ENCODE measurements around the gene POLD3.
"Not testable (repeated sequence)": the region's sequence is repeated elsewhere in the genome, so short reads cannot be mapped to it uniquely, and the experiment has no call there.

The POLD3 gene

GRCh38 chr11:74581954-74582547 is 10.3 kb upstream of the POLD3 start:
- no peak for DNase-seq (ENCODE audit: low read depth in 1 of 2, low spot score in 1 of 2)

- no peak for DNase-seq (ENCODE audit: low read depth in 1 of 2, low spot score in 1 of 2)
These were observed 9.3 kb upstream of the POLD3 start for GRCh38 chr11:74583024-74583624.

GRCh38 chr11:74590492-74590891 is 1.9 kb upstream of the POLD3 start:
- DNase-seq (ENCODE audit: low read depth in 1 of 2, low spot score in 1 of 2) = not testable (repeated sequence)

- no peak for DNase-seq (ENCODE audit: low read depth in 1 of 2, low spot score in 1 of 2)
These were observed 330 bp upstream of the POLD3 start for GRCh38 chr11:74592063-74592440.

- no peak for DNase-seq (ENCODE audit: low read depth in 1 of 2, low spot score in 1 of 2)
These were observed 1.1 kb downstream of the POLD3 start for GRCh38 chr11:74593463-74593862.

- DNase-seq (ENCODE audit: low read depth in 1 of 2, low spot score in 1 of 2) = no peak
These were observed 10.5 kb downstream of the POLD3 start for GRCh38 chr11:74602637-74603556.

DNA sequence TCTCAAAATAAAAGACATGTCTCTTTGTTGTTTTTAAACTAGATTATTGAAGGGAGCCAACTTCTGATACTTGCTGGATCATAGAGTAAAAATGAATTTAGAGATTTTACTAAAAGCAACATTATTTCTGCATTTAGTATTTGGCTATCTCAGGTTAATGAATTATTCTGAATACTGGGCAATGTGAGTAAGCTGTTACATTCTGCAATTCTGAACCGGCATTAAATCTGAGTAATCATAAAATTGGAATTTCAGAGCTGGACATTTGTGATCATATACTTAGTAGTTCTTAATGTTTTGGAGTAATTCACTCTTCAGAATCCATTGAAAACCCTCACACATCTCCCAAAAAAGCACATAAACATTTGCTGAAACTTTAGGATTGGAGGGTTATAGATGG is 11.5 kb downstream of the POLD3 start:
- DNase-seq (ENCODE audit: low read depth in 1 of 2, low spot score in 1 of 2) = no peak

DNA sequence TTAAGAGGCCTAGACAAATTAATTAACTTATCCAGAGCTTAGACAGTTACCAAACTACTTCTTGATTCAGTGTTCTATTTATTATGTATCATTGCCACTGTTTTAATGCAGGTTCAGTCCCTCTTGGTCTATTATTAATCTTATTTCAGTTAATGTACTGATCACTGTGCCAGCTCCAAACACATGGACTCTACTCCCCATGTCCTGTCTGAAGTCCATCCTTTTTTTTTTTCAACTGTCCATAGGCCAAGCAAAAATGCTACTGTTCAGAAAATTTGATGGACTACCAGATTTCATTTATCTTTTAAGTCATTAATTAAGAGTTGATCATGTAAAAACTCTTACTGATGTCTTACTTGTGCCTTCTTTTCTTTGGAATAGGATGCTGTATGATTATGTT is 11.9 kb downstream of the POLD3 start:
- no peak for DNase-seq (ENCODE audit: low read depth in 1 of 2, low spot score in 1 of 2)

GRCh38 chr11:74605403-74605802 is 13.0 kb downstream of the POLD3 start:
- DNase-seq (ENCODE audit: low read depth in 1 of 2, low spot score in 1 of 2) = no peak

GRCh38 chr11:74608431-74608830 is 16.0 kb downstream of the POLD3 start:
- DNase-seq (ENCODE audit: low read depth in 1 of 2, low spot score in 1 of 2) = no peak

GRCh38 chr11:74611369-74611861 is 19.0 kb downstream of the POLD3 start:
- DNase-seq (ENCODE audit: low read depth in 1 of 2, low spot score in 1 of 2) = no peak

DNA sequence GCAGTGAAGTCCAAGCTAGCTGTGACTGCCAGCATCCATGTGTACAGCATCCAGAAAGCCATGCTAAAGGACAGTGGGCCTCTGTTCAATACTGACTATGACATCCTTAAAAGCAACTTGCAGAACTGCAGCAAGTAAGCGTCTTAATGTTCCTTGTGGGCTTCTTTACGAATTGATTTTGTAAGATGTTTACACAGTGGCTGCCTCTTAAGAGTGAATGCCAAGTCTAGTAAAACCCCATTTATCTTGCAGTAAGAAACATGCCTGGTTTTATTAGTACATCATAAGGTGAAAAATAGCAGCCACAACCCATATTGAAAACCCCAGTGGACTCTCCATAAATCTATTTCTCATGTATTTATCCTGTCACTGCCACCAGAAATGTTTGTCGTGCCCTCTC is 20.5 kb downstream of the POLD3 start:
- DNase-seq (ENCODE audit: low read depth in 1 of 2, low spot score in 1 of 2) = no peak

DNA sequence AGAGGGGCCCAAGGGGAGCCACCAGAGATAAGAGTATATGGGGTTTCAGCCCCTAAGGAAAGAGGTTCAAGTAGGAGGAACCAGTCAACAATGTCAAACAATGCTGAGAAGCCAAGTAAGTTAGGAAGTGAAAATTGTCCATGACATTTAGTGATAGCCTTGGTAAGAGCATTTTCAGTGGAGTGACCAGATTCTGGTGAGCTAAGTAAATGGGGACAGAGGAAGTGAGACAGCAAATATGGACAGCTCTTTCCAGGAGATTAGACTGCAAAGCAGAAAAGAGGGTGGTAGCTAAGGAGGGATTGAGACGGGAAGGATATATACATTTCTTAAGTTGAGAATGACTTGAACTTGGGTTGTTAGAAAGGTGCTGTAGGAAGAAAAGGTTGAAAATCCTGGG is 22.9 kb downstream of the POLD3 start:
- no peak for DNase-seq (ENCODE audit: low read depth in 1 of 2, low spot score in 1 of 2)

- no peak for DNase-seq (ENCODE audit: low read depth in 1 of 2, low spot score in 1 of 2)
These were observed 23.6 kb downstream of the POLD3 start for GRCh38 chr11:74615988-74616387.

- DNase-seq (ENCODE audit: low read depth in 1 of 2, low spot score in 1 of 2) = no peak
These were observed 28.1 kb downstream of the POLD3 start for GRCh38 chr11:74620531-74620930.

DNA sequence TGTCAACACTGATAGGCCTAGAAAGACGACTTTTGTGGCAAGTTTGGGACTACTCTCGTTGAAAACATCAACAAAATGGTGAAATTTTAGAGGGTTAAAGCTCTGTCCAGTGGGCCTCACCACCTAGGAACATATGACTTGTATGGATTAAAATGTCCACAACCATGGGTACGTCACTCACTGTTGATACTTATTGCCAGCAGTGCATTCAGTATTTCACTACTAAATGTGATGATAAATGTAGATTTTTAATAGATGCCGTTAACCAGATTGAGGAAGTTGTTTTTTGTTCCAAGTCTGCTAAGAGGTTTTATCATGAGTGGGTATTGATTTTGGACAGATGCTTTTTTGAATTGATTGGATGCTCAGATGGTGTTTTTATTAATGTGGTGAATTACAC is 33.7 kb downstream of the POLD3 start:
- DNase-seq (ENCODE audit: low read depth in 1 of 2, low spot score in 1 of 2) = no peak

GRCh38 chr11:74626604-74627003 is 34.2 kb downstream of the POLD3 start:
- DNase-seq (ENCODE audit: low read depth in 1 of 2, low spot score in 1 of 2) = no peak

GRCh38 chr11:74627381-74627780 is 35.0 kb downstream of the POLD3 start:
- no peak for DNase-seq (ENCODE audit: low read depth in 1 of 2, low spot score in 1 of 2)

DNA sequence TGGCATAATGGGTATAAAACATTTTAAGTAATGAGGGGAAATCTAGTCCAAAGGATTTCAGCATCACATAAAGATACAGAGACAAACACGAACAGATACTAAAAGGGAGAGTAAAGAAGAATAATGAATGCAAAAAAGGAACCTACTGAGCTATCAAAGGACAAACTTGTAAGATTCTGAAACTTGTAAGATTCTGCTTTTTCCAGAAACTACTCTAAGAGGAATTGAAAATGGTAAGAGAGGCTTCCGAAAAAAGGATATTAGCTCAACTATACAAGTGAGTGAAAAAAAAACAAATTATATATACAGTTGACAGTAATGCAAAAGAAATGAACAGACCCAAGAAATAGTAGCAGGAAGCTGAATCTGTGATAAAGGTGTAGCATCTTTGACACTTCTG is 37.7 kb downstream of the POLD3 start:
- DNase-seq (ENCODE audit: low read depth in 1 of 2, low spot score in 1 of 2) = no peak

DNA sequence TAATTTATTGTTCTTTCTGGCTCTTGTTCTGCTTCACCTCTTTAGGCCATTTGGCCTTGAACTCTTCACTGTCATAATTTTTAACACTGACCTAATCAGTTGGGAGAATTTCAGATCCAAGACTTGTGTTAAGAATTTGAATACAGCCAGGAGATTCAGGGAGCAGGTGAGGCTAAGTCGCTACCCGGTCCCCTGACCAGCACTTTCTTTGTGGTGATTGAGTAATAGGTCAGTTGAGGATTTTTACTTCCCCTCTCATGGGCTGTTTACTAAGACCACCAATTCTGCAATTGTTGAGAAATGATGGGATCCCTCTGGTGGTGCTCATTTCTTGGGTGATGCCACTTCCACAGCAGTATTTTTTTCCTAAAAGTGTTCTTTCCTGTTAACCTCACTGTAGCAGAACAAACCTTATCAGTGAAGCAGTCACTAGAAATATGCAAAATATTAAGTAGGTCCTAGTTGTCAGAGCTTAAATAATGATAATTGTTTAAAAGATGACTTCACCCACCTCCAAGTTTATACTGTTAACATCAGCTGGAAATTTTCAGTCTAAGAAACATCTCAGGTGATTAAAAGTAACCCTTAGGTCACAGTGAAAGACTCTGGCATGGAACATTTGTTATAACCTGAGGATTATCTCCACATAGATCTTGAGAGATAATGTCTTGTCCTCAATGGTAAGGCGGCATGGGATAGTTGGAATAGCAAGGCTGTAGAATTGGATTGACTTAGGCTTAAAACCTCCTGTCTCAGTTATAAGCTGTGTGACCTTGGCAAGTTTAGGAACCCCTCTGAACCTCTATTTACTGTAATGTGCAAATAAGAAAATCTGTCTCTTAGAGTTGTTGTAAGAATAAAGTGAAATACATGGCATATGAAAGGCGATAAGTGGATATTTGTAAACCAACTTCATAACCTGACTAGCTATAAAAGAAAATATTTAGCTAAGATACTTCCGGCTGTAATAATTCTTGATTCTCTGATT is 41.3 kb downstream of the POLD3 start:
- DNase-seq (ENCODE audit: low read depth in 1 of 2, low spot score in 1 of 2) = no peak

DNA sequence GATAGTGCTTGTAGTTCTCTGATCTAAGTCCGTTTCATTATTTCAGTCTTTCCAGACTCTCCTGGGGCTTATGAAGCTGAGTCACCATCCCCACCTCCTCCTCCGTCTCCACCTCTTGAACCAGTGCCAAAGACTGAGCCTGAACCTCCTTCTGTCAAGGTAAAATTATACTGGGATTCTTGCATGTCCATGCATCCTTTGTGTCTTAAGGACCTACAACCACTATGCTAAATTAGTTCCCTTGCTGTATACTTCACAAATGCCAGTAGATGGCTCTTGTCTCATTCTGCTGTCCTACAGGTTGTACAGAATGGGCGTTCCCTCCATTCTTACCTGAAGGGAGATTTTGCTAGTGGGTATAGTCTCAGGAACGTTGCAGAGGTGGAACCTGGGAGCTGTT is 42.2 kb downstream of the POLD3 start:
- DNase-seq (ENCODE audit: low read depth in 1 of 2, low spot score in 1 of 2) = no peak
